Osteoblast (primary cell): ENCODE results near the gene SOS2. TPM values are rescaled to one million over a fixed set of nuclear protein-coding genes. Genes with fewer than 3 reads are reported as not detected.
A peak's percentile ranks its signal among the peaks of the same experiment; 100 is the strongest.
"Not testable (repeated sequence)": the region's sequence is repeated elsewhere in the genome, so short reads cannot be mapped to it uniquely, and the experiment has no call there.

ENCODE experiments used
- DNase-seq: peaks from one replicate; pipeline ENCODE4 v3.0.0; 2011; ENCODE audit warnings: low spot score, mixed read lengths; ENCODE audit not compliant: insufficient read length; ENCODE audit errors: missing footprints
- H2AFZ ChIP-seq: 2 replicates; pipeline ENCODE4 v1.6.0; 2011; ENCODE audit warnings: mild to moderate bottlenecking, low read length
- H3K27ac ChIP-seq: 2 replicates; pipeline ENCODE4 v1.5.1; 2011; ENCODE audit warnings: mild to moderate bottlenecking, low read depth, low read length, moderate library complexity
- H3K27me3 ChIP-seq: 2 replicates; pipeline ENCODE4 v1.6.0; 2012; ENCODE audit warnings: mild to moderate bottlenecking, control low read depth, inconsistent platforms, low read length, moderate library complexity; ENCODE audit not compliant: insufficient read depth
- H3K36me3 ChIP-seq: 2 replicates; pipeline ENCODE4 v1.5.1; 2011; ENCODE audit warnings: mild to moderate bottlenecking, low read length, control low read depth, moderate library complexity; ENCODE audit not compliant: insufficient read depth
- H3K4me1 ChIP-seq: 2 replicates; pipeline ENCODE4 v1.5.1; 2011; ENCODE audit warnings: mild to moderate bottlenecking, low read length, control low read depth, moderate library complexity; ENCODE audit not compliant: insufficient read depth
- H3K4me2 ChIP-seq: 2 replicates; pipeline ENCODE4 v1.6.0; 2011; ENCODE audit warnings: mild to moderate bottlenecking, low read length; ENCODE audit not compliant: insufficient read depth
- H3K4me3 ChIP-seq: fragments of 200-600 bp; sonication (generic); 3 replicates; pipeline ENCODE4 v1.5.1; 2012; ENCODE audit warnings: mild to moderate bottlenecking, low read length, inconsistent platforms; ENCODE audit not compliant: insufficient read depth
- H3K79me2 ChIP-seq: 2 replicates; pipeline ENCODE4 v1.6.0; 2012; ENCODE audit warnings: mild to moderate bottlenecking, low read length, control low read depth, inconsistent platforms; ENCODE audit not compliant: insufficient read depth
- H3K9me3 ChIP-seq: 2 replicates; pipeline ENCODE4 v1.5.1; 2011; ENCODE audit warnings: low read depth, low read length, control low read depth
- H4K20me1 ChIP-seq: 2 replicates; pipeline ENCODE4 v1.6.0; 2012; ENCODE audit warnings: mild to moderate bottlenecking, low read length, control low read depth; ENCODE audit not compliant: insufficient read depth
- CTCF ChIP-seq: IDR thresholded peaks from 2 replicates; pipeline ENCODE4 v1.5.1; 2011; ENCODE audit warnings: mild to moderate bottlenecking, low read depth, low read length, moderate library complexity; ENCODE audit errors: extremely low read depth
- total RNA-seq: library from RNA; depleted of rRNA; stranded (reverse); fragments of >200 nt; gene quantifications from 2 replicates; pipeline ENCODE4 v1.2.3, GENCODE V29; 2012

SOS2 gene
- total RNA-seq, 1 donor = 29.7 TPM

- Histone ChIP-seq H3K4me3 (no peak overlapping the region), H3K27me3 (no peaks in the 10 kb centered on the region), H3K79me2 (no peaks in the 10 kb centered on the region), H3K36me3 (no peaks in the 10 kb centered on the region), H3K4me1 (peaks cover 20% of the 10 kb centered on the region), H3K9me3 (no peaks in the 10 kb centered on the region), H3K4me2 (peak overlapping the region; percentile 25), H2AFZ (no peak overlapping the region), H3K27ac (peak overlapping the region; percentile 53), H4K20me1 (no peaks in the 10 kb centered on the region)
- peak; percentile 90 for DNase-seq
- no peak for TF ChIP-seq CTCF
Observed at GRCh38 chr14:50082784-50083466, 148.5 kb downstream of the SOS2 start.

- Histone ChIP-seq H3K36me3 (no peaks in the 10 kb centered on the region), H3K27ac (no peak overlapping the region), H3K4me2 (no peak overlapping the region), H3K4me3 (no peak overlapping the region), H3K79me2 (no peaks in the 10 kb centered on the region), H3K4me1 (peaks cover 20% of the 10 kb centered on the region), H3K9me3 (no peaks in the 10 kb centered on the region), H3K27me3 (no peaks in the 10 kb centered on the region), H2AFZ (no peak overlapping the region), H4K20me1 (no peaks in the 10 kb centered on the region)
- DNase-seq = no peak
- TF ChIP-seq CTCF = no peak
Observed at GRCh38 chr14:50082308-50082742, 149.1 kb downstream of the SOS2 start.

- H3K9me3 ChIP-seq, H3K4me2 ChIP-seq, H3K4me1 ChIP-seq, H2AFZ ChIP-seq, H3K27me3 ChIP-seq, H3K27ac ChIP-seq, H4K20me1 ChIP-seq, DNase-seq, H3K36me3 ChIP-seq, H3K79me2 ChIP-seq, H3K4me3 ChIP-seq: not testable (repeated sequence)
Observed at GRCh38 chr14:50079103-50079502, 152.3 kb downstream of the SOS2 start.

GRCh38 chr14:50073663-50074062, 157.7 kb downstream of the SOS2 start:
- H3K79me2 ChIP-seq, DNase-seq, H2AFZ ChIP-seq, H3K4me1 ChIP-seq, H3K4me3 ChIP-seq, H3K27me3 ChIP-seq, H3K9me3 ChIP-seq, H4K20me1 ChIP-seq, H3K36me3 ChIP-seq, H3K27ac ChIP-seq, H3K4me2 ChIP-seq: not testable (repeated sequence)

GRCh38 chr14:50072395-50072794, 159.0 kb downstream of the SOS2 start:
- no peak overlapping the region for H3K4me2 ChIP-seq
- H3K4me3 ChIP-seq = no peak overlapping the region
- no peaks in the 10 kb centered on the region for H3K36me3 ChIP-seq
- DNase-seq = no peak
- TF ChIP-seq CTCF = no peak
- no peaks in the 10 kb centered on the region for H3K9me3 ChIP-seq
- no peak overlapping the region for H3K27ac ChIP-seq
- H3K27me3 ChIP-seq = no peaks in the 10 kb centered on the region
- peaks cover 10% of the 10 kb centered on the region for H3K4me1 ChIP-seq
- H3K79me2 ChIP-seq = no peaks in the 10 kb centered on the region
- H2AFZ ChIP-seq = no peak overlapping the region
- no peaks in the 10 kb centered on the region for H4K20me1 ChIP-seq
